Fibroblast of upper back skin (primary cell): ENCODE results near the gene TDRKH.
A peak's percentile ranks its signal among the peaks of the same experiment; 100 is the strongest.
"Not testable (repeated sequence)": the region's sequence is repeated elsewhere in the genome, so short reads cannot be mapped to it uniquely, and the experiment has no call there.

Experiments
- DNase-seq: peaks from one replicate; pipeline ENCODE4 v3.0.0-alpha.2; 2013

Gene TDRKH

GRCh38 chr1:151760597-151761385 lies 29.5 kb downstream of the TDRKH start:
- no peak for DNase-seq

DNA sequence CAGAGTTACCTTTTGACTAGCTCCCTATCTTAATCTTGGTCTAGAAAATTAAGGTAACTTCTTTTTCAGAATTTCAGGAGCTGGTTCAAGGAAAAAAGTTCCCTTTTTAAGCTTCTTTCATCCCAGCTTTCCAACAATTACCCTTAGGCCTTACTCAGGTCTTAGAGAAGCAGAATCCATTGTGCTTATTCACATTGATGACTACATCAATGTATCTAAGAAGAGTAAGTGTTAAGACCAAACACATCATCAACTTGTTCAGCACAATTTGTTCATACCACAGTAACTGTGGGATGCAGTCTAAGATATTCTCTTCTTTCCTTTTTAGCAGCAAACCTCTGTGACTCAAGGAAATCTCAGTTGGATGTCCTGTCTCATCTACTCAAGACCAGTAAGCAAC lies 31.1 kb downstream of the TDRKH start:
- no peak for DNase-seq

GRCh38 chr1:151756291-151756690 lies 34.0 kb downstream of the TDRKH start:
- DNase-seq = no peak

- DNase-seq = no peak
Measured at GRCh38 chr1:151741516-151741915, 48.8 kb downstream of the TDRKH start.

- no peak for DNase-seq
Measured at GRCh38 chr1:151739590-151740355, 50.5 kb downstream of the TDRKH start.

- no peak for DNase-seq
Measured at GRCh38 chr1:151737479-151737878, 52.8 kb downstream of the TDRKH start.

DNA sequence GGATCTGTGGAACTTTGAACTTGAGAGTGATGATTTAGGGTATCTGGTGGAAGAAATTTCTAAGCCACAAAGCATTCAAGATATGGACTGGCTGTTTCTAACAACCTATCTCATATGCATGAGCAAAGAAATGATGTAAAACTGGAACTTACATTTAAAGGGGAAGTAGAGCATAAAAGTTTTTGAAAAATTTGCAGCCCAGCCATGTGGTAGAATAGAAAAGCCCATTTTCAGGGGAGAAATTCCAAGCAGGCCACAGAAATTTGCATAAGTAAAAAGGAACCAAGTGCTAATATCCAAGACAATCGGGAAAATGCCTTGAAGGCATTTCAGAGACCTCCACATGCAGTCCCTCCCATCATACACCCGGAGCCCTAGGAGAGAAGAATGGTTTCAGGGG lies 53.3 kb downstream of the TDRKH start:
- no peak for DNase-seq

DNA sequence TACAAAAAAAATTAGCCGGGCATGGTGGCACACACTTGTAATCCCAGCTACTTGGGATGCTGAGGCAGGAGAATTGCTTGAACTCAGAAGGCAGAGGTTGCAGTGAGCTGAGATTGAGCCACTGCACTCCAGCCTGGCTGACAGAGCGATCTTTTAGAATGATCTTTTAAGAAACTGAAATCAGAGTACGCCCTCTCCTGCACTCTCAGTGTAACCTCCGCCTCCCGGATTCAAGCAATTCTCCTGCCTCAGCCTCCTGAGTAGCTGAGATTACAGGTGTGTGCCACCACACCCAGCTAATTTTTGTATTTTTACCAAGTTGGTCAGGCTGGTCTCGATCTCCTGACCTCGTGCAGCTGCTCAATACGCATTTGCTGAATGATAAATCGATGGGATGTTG lies 56.3 kb downstream of the TDRKH start:
- not testable (repeated sequence) for DNase-seq

GRCh38 chr1:151733126-151733525 lies 57.2 kb downstream of the TDRKH start:
- DNase-seq = no peak

GRCh38 chr1:151729966-151730291 lies 60.4 kb downstream of the TDRKH start:
- DNase-seq = no peak

- no peak for DNase-seq
Measured at GRCh38 chr1:151729157-151729965, 60.9 kb downstream of the TDRKH start.

GRCh38 chr1:151728151-151729054 lies 61.9 kb downstream of the TDRKH start:
- DNase-seq = peak; percentile 70

GRCh38 chr1:151723726-151724370 lies 66.5 kb downstream of the TDRKH start:
- DNase-seq = no peak
